HepG2 (cell line): ENCODE data around the gene SGF29. TPM values are rescaled to one million over a fixed set of nuclear protein-coding genes. Genes with fewer than 3 reads are reported as not detected.

ENCODE experiments used
- ATAC-seq: fragments of 200-7000 bp; cut with Tn5 transposase; 3 replicates; pipeline ENCODE4 v1.9.1; 2020; ENCODE audit warnings: mild to moderate bottlenecking, moderate library complexity
- BruUV-seq: library from RNA; stranded (reverse); fragments of 400-500 nt; replicated peaks from 2 replicates; lab custom pipeline; 2021; lab: Mats Ljungman, UMichigan
- CTCF ChIA-PET: fragments of 300-600 bp; formaldehyde crosslinking; extraction: SDS; loops from one replicate; lab custom pipeline; 2021; ENCODE audit warnings: low total read pairs, inconsistent platforms, low intra/inter-chr PET ratio; lab: Yijun Ruan, JAX
- POLR2A ChIA-PET: fragments of 350-600 bp; sonication (Branson Sonifier 250); formaldehyde crosslinking; loops from one replicate; lab custom pipeline; 2020; ENCODE audit warnings: antibody characterized with exemption, inconsistent platforms; lab: Yijun Ruan, JAX
- DNase-seq: peaks from one replicate; pipeline ENCODE4 v3.0.0-alpha.2; 2015; ENCODE audit warnings: low spot score
- FAIRE-seq: peaks from 3 replicates; lab custom pipeline; 2011; peaks lifted over from hg19 to GRCh38; lab: Jason Lieb, UNC
- H2AFZ ChIP-seq: one replicate; pipeline ENCODE4 v1.6.1; 2011; ENCODE audit warnings: low read length, inconsistent platforms
- H3K27ac ChIP-seq: fragments of 300-600 bp; 3 replicates; pipeline ENCODE4 v1.8.0; 2011; ENCODE audit warnings: mixed run types, mild to moderate bottlenecking, mixed read lengths, low read length, inconsistent platforms; ENCODE audit not compliant: insufficient read depth; ENCODE audit errors: extremely low read length
- H3K27me3 ChIP-seq, 2 experiments: fragments of 200-600 bp in 1 of 2; 2 replicates in 1 of 2; 3 replicates in 1 of 2; pipeline versions ENCODE4 v1.6.0 to v1.8.0; 2011; ENCODE audit warnings: low read length in 2 of 2, mild to moderate bottlenecking in 2 of 2, moderate library complexity in 2 of 2, inconsistent platforms in 1 of 2; ENCODE audit not compliant: insufficient read depth in 2 of 2, control insufficient read depth in 1 of 2
- H3K36me3 ChIP-seq, 2 experiments: fragments of 200-600 bp in 1 of 2; replicated peaks in 1 of 2; 2 replicates in 1 of 2; 3 replicates in 1 of 2; pipeline versions ENCODE4 v1.5.1 to v1.8.0; 2011; ENCODE audit warnings: low read length in 2 of 2, inconsistent platforms in 1 of 2; ENCODE audit not compliant: insufficient read depth in 2 of 2, control insufficient read depth in 1 of 2
- H3K4me1 ChIP-seq: 2 replicates; pipeline ENCODE4 v1.5.1; 2012; ENCODE audit warnings: low read length, inconsistent platforms; ENCODE audit not compliant: insufficient read depth
- H3K4me2 ChIP-seq: 2 replicates; pipeline ENCODE4 v1.6.0; 2011; ENCODE audit warnings: low read depth, low read length, inconsistent platforms
- H3K4me3 ChIP-seq, 3 experiments: fragments of 200-600 bp in 1 of 3; sonication (generic), shearing (Covaris generic) in 1 of 3; replicated peaks in 1 of 3; 2 replicates each; pipeline ENCODE4 v1.5.1; 2011 to 2016; ENCODE audit warnings: low read length in 3 of 3, inconsistent platforms in 2 of 3, low read depth in 2 of 3, mild to moderate bottlenecking in 2 of 3, control low read depth in 1 of 3, mixed read lengths in 1 of 3; ENCODE audit not compliant: insufficient read depth in 1 of 3
- H3K79me2 ChIP-seq: one replicate; pipeline ENCODE4 v1.6.1; 2011; ENCODE audit warnings: low read length, inconsistent platforms; ENCODE audit not compliant: insufficient read depth
- H3K9ac ChIP-seq: 2 replicates; pipeline ENCODE4 v1.6.0; 2011; ENCODE audit warnings: mild to moderate bottlenecking, low read depth, low read length, inconsistent platforms; ENCODE audit not compliant: insufficient read depth
- H3K9me3 ChIP-seq: 2 replicates; pipeline ENCODE4 v1.5.1; 2012; ENCODE audit warnings: mild to moderate bottlenecking, low read length
- H4K20me1 ChIP-seq: 2 replicates; pipeline ENCODE4 v1.6.0; 2011; ENCODE audit warnings: inconsistent platforms, mild to moderate bottlenecking, low read length, moderate library complexity; ENCODE audit not compliant: insufficient read depth
- CBX2 ChIP-seq, 2 experiments: fragments of 200-600 bp in 1 of 2; sonication (generic); formaldehyde crosslinking in 1 of 2; IDR thresholded peaks; 2 replicates each; pipeline versions ENCODE4 v1.7.0 to v1.8.1; 2018 to 2022; ENCODE audit warnings: low read depth in 2 of 2, low read length in 1 of 2, mild to moderate bottlenecking in 1 of 2, missing genetic modification reagents in 1 of 2
- IRF2 ChIP-seq: IDR thresholded peaks from 2 replicates; pipeline ENCODE4 v1.6.1; 2018; ENCODE audit warnings: missing genetic modification reagents, missing compliant biosample characterization
- RCOR2 ChIP-seq: IDR thresholded peaks from 2 replicates; pipeline ENCODE4 v1.6.1; 2016; ENCODE audit warnings: missing biosample characterization, missing genetic modification reagents
- SNAPC4 ChIP-seq: sonication (generic); formaldehyde crosslinking; IDR thresholded peaks from 2 replicates; pipeline ENCODE4 v1.4.0; 2020; ENCODE audit warnings: mild to moderate bottlenecking, missing genetic modification reagents
- TFAP4 ChIP-seq: sonication (generic); IDR thresholded peaks from 2 replicates; pipeline ENCODE4 v1.6.1; 2016; ENCODE audit warnings: low read depth, borderline replicate concordance
- TOE1 ChIP-seq: sonication (generic); formaldehyde crosslinking; IDR thresholded peaks from 2 replicates; pipeline ENCODE4 v1.4.0; 2020; ENCODE audit warnings: mild to moderate bottlenecking, missing genetic modification reagents
- ZNF484 ChIP-seq: sonication (generic); formaldehyde crosslinking; IDR thresholded peaks from 2 replicates; pipeline ENCODE4 v1.5.1; 2020; ENCODE audit warnings: mild to moderate bottlenecking, low read depth, missing genetic modification reagents, borderline replicate concordance
- ZNF562 ChIP-seq: sonication (generic); formaldehyde crosslinking; IDR thresholded peaks from 2 replicates; pipeline ENCODE4 v1.8.0; 2022; ENCODE audit warnings: missing genetic modification reagents, borderline replicate concordance
- ZNF747 ChIP-seq: sonication (generic); formaldehyde crosslinking; IDR thresholded peaks from 2 replicates; pipeline ENCODE4 v1.8.1; 2023; ENCODE audit warnings: missing genetic modification reagents, mild to moderate bottlenecking, borderline replicate concordance
- WGBS: methylation state at CpG from one replicate; pipeline ENCODE4 v1.1.6; 2017; ENCODE audit warnings: low lambda C conversion rate; 5-methylcytosine and 5-hydroxymethylcytosine counted together
- in situ Hi-C: cut with HindIII; loops from 2 replicates; pipeline ENCODE4 v1.10.0; 2017; ENCODE audit warnings: low pct_unique_long_range_greater_than_20kb; ENCODE audit not compliant: extremely low pct_ligation_motif_present
- intact Hi-C: fragments of 100-400 bp; cut with micrococcal nuclease; formaldehyde crosslinking; loops from one replicate; pipeline ENCODE4 v1.10.0; 2022; ENCODE audit not compliant: unreplicated experiment
- polyA plus RNA-seq, 8 experiments: library from polyadenylated mRNA; depleted of rRNA in 3 of 8; stranded (reverse) in 7 of 8; unstranded in 1 of 8; fragments of >200 nt; fragmentation: Illumina TruSeq in 4 of 8; extraction: Trizol in 4 of 8; gene quantifications; 2 replicates each; pipeline versions ENCODE4 v1.2.1 to v1.2.3, GENCODE V29; 2011 to 2016; ENCODE audit warnings: low read depth in 4 of 8, missing spikeins in 1 of 8, mixed read lengths in 1 of 8; ENCODE audit not compliant: insufficient read depth in 1 of 8
- total RNA-seq, 5 experiments: library from RNA; depleted of rRNA; stranded (reverse); fragments of >200 nt; fragmentation: Illumina TruSeq; extraction: Trizol; gene quantifications; 2 replicates each; pipeline ENCODE4 v1.2.3, GENCODE V29; 2016; ENCODE audit warnings: low read depth in 1 of 5
- TF ChIP-seq, protein P1 (sequence below): IDR thresholded peaks from 2 replicates; pipeline ENCODE4 v1.4.0; 2020; ENCODE audit warnings: mild to moderate bottlenecking, missing genetic modification reagents
- TF ChIP-seq, protein P2 (sequence below), 2 experiments: sonication (generic) in 1 of 2; formaldehyde crosslinking in 1 of 2; IDR thresholded peaks; 2 replicates each; pipeline versions ENCODE4 v1.5.1 to v1.6.1; 2011 to 2020; ENCODE audit warnings: borderline replicate concordance in 1 of 2, low read depth in 1 of 2, low read length in 1 of 2, mild to moderate bottlenecking in 1 of 2, missing genetic modification reagents in 1 of 2, moderate library complexity in 1 of 2

SGF29 gene
- total and polyA plus RNA-seq, 2 of the 13 experiments (the other 11 are each of a cell fraction or from before 2014, with no cell fraction given) = 5.0 to 29.4 TPM

DNA sequence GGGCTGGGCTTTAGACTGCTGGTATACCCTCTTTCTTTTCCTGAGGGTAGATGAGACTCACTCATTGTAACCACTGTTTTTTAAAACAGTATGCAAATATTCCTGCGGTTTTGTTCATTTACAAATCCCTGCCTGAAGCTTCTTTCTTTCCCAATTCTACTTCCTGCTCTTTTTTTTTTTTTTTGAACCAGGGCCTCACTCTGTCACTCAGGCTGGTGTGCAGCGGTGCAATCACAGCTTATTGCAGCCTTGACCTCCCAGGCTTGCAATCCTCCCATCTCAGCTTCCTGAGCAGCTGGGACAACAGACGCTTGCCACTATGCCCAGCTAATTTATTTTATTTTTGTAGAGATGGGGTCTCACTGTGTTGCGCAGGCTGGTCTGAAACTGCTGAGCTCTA is 64.2 kb downstream of the SGF29 start:
- DNase-seq = peak; percentile 82
- no peak overlapping the region for H3K27ac ChIP-seq
- ChIA-PET CTCF (no interaction called here), POLR2A (interaction anchor here (1.1 to 3.7 kb wide), 4 partner anchors 8 to 79 kb away, joined by 4 to 20 read pairs (median 8); partner anchors contain the start of genes NUPR1, SGF29, SULT1A1 and SULT1A2)
- H3K9me3 ChIP-seq = no peaks in the 10 kb centered on the region
- ATAC-seq = peak; percentile 49
- H4K20me1 ChIP-seq = no peaks in the 10 kb centered on the region
- in situ Hi-C loops = no loop called here
- peaks cover 51% of the 10 kb centered on the region for H3K4me1 ChIP-seq
- no TSS peak for BruUV-seq
- no peaks in the 10 kb centered on the region for H3K36me3 ChIP-seq
- H3K4me2 ChIP-seq = peak overlapping the region; percentile 53
- no peaks in the 10 kb centered on the region for H3K79me2 ChIP-seq
- H3K9ac ChIP-seq = no peak overlapping the region
- intact Hi-C loops = loop anchor here (10.0 kb wide), 1 partner anchor 73 kb away; no protein-coding TSS in a partner anchor
- 20% methylated on average over 4 of the region's 4 CpGs for WGBS
- peak overlapping the region in 1 of 3 experiments; percentile 42; a peak in 2 of 6 replicates for H3K4me3 ChIP-seq
- FAIRE-seq = no peak
- no peaks in the 10 kb centered on the region; a peak in 1 of 5 replicates for H3K27me3 ChIP-seq
- H2AFZ ChIP-seq = no peak overlapping the region
- TF ChIP-seq CBX2 (IDR thresholded peaks at IDR 0.05; ENCODE audit: low read depth, low read length) (no peak), CBX2 (CRISPR knock-in tag; IDR thresholded peaks at IDR 0.05; ENCODE audit: low read depth) (no peak), SNAPC4 (no peak), ZNF562 (no peak), ZNF484 (CRISPR knock-in tag) (no peak), TOE1 (CRISPR knock-in tag) (no peak), RCOR2 (CRISPR knock-in tag) (0 out of 2 replicates have a peak, but pooled peaks have one; percentile 16), IRF2 (CRISPR knock-in tag) (no peak), ZNF747 (CRISPR knock-in tag) (no peak), TFAP4 (peak; percentile 79; the same call in 1 of the 2 replicates)
- TF ChIP-seq, protein P1, sequence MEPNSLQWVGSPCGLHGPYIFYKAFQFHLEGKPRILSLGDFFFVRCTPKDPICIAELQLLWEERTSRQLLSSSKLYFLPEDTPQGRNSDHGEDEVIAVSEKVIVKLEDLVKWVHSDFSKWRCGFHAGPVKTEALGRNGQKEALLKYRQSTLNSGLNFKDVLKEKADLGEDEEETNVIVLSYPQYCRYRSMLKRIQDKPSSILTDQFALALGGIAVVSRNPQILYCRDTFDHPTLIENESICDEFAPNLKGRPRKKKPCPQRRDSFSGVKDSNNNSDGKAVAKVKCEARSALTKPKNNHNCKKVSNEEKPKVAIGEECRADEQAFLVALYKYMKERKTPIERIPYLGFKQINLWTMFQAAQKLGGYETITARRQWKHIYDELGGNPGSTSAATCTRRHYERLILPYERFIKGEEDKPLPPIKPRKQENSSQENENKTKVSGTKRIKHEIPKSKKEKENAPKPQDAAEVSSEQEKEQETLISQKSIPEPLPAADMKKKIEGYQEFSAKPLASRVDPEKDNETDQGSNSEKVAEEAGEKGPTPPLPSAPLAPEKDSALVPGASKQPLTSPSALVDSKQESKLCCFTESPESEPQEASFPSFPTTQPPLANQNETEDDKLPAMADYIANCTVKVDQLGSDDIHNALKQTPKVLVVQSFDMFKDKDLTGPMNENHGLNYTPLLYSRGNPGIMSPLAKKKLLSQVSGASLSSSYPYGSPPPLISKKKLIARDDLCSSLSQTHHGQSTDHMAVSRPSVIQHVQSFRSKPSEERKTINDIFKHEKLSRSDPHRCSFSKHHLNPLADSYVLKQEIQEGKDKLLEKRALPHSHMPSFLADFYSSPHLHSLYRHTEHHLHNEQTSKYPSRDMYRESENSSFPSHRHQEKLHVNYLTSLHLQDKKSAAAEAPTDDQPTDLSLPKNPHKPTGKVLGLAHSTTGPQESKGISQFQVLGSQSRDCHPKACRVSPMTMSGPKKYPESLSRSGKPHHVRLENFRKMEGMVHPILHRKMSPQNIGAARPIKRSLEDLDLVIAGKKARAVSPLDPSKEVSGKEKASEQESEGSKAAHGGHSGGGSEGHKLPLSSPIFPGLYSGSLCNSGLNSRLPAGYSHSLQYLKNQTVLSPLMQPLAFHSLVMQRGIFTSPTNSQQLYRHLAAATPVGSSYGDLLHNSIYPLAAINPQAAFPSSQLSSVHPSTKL = peak; percentile 63
- TF ChIP-seq, protein P2, sequence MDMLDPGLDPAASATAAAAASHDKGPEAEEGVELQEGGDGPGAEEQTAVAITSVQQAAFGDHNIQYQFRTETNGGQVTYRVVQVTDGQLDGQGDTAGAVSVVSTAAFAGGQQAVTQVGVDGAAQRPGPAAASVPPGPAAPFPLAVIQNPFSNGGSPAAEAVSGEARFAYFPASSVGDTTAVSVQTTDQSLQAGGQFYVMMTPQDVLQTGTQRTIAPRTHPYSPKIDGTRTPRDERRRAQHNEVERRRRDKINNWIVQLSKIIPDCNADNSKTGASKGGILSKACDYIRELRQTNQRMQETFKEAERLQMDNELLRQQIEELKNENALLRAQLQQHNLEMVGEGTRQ (IDR thresholded peaks at IDR 0.05; ENCODE audit: low read depth, low read length) = no peak
- TF ChIP-seq, protein P2 (CRISPR knock-in tag; IDR thresholded peaks at IDR 0.05; ENCODE audit: borderline replicate concordance) = no peak
